ENCODE data around the gene HK1.

HK1 gene

GRCh38 chr10:69415049-69415448, 136.8 kb downstream of the HK1 start:
- Histone ChIP-seq H3K9me3 (no peaks in the 10 kb centered on the region), H3K36me3 (no peaks in the 10 kb centered on the region), H3K4me1 (peaks cover 0 to 24% (median 12%) of the 10 kb centered on the region in 4 donors), H3K4me3 (no peak overlapping the region), H3K27me3 (no peaks in the 10 kb centered on the region), H3K27ac (no peak overlapping the region)
- TF ChIP-seq CTCF (IDR thresholded peaks at IDR 0.05) = no peak
- DNase-seq = no peak
- intact Hi-C loops (cut with DNase I; ENCODE audit: low total_unique reads) = loop anchor here (10.0 kb wide), 1 partner anchor 220 kb away; the partner anchor contains the start of gene FAM241B

GRCh38 chr10:69415951-69416350, 137.7 kb downstream of the HK1 start:
- Histone ChIP-seq H3K27ac (peak overlapping the region; percentile 27 to 34), H3K4me3 (no peak overlapping the region), H3K36me3 (no peaks in the 10 kb centered on the region), H3K4me1 (peaks cover 0 to 24% (median 12%) of the 10 kb centered on the region in 4 donors), H3K27me3 (no peaks in the 10 kb centered on the region), H3K9me3 (no peaks in the 10 kb centered on the region)
- DNase-seq = no peak
- TF ChIP-seq CTCF (IDR thresholded peaks at IDR 0.05) = no peak
- intact Hi-C loops (cut with DNase I; ENCODE audit: low total_unique reads) = loop anchor here (10.0 kb wide), 1 partner anchor 219 kb away; the partner anchor contains the start of gene FAM241B

GRCh38 chr10:69416695-69417094, 138.4 kb downstream of the HK1 start, which contains the start of gene TACR2:
TSS of gene TACR2 (minus strand) at chr10:69416918. CDS start at chr10:69416323, 595 bp downstream.
- DNase-seq = peak in 1 of 2 donors; percentile 75
- H3K4me3 ChIP-seq = no peak within 1 kb of the TSS
- no peak for TF ChIP-seq CTCF (IDR thresholded peaks at IDR 0.05)

GRCh38 chr10:69417542-69417941, 139.2 kb downstream of the HK1 start:
- no peaks in the 10 kb centered on the region for H3K27me3 ChIP-seq
- no peak overlapping the region for H3K27ac ChIP-seq
- TF ChIP-seq CTCF (IDR thresholded peaks at IDR 0.05) = no peak
- intact Hi-C loops (cut with DNase I; ENCODE audit: low total_unique reads) = loop anchor here (10.0 kb wide), 1 partner anchor 217 kb away; the partner anchor contains the start of gene FAM241B
- H3K4me3 ChIP-seq = no peak overlapping the region
- H3K4me1 ChIP-seq = peaks cover 0 to 23% (median 12%) of the 10 kb centered on the region in 4 donors
- DNase-seq = no peak
- H3K9me3 ChIP-seq = no peaks in the 10 kb centered on the region
- no peaks in the 10 kb centered on the region for H3K36me3 ChIP-seq

More at GRCh38 chr10:69416695-69417094, 138.4 kb downstream of the HK1 start, which contains the start of gene TACR2:
- H3K27ac ChIP-seq = peak within 1 kb of the TSS; percentile 27 to 34
- H3K36me3 ChIP-seq = no peaks in the 10 kb centered on the region
- no peaks in the 10 kb centered on the region for H3K9me3 ChIP-seq
- H3K4me1 ChIP-seq = peaks cover 0 to 24% (median 12%) of the 10 kb centered on the region in 4 donors
- intact Hi-C loops (cut with DNase I; ENCODE audit: low total_unique reads) = loop anchor here (10.0 kb wide), 1 partner anchor 218 kb away; the partner anchor contains the start of gene FAM241B
- H3K27me3 ChIP-seq = no peaks in the 10 kb centered on the region

GRCh38 chr10:69418052-69418752, 139.9 kb downstream of the HK1 start:
- Histone ChIP-seq H3K9me3 (no peaks in the 10 kb centered on the region), H3K36me3 (no peaks in the 10 kb centered on the region), H3K27ac (no peak overlapping the region), H3K4me1 (peaks cover 0 to 16% (median 7%) of the 10 kb centered on the region in 4 donors), H3K4me3 (no peak overlapping the region), H3K27me3 (no peaks in the 10 kb centered on the region)
- intact Hi-C loops (cut with DNase I; ENCODE audit: low total_unique reads) = loop anchor here (10.0 kb wide), 1 partner anchor 217 kb away; the partner anchor contains the start of gene FAM241B
- no peak for TF ChIP-seq CTCF (IDR thresholded peaks at IDR 0.05)
- no peak for DNase-seq

All from tibial artery (tissue), 4 donors.